RWPE2 (cell line): ENCODE results near the gene ANKS1B.

Source experiments
- ATAC-seq: fragments of 200-7000 bp; cut with Tn5 transposase; 3 replicates; pipeline ENCODE4 v1.9.1; 2021; ENCODE audit warnings: low read depth
- DNase-seq: peaks from one replicate; pipeline ENCODE4 v3.0.0-alpha.2; 2020; ENCODE audit warnings: low spot score
- H3K27ac ChIP-seq: fragments of 450-650 bp; 2 replicates; pipeline ENCODE4 v1.5.1; 2017; ENCODE audit warnings: mild to moderate bottlenecking; ENCODE audit not compliant: poor library complexity, severe bottlenecking
- H3K27me3 ChIP-seq: fragments of 250-450 bp; sonication (Bioruptor Pico); 2 replicates; pipeline ENCODE4 v1.5.1; 2021; ENCODE audit warnings: mild to moderate bottlenecking, moderate library complexity; ENCODE audit not compliant: insufficient read depth, poor library complexity, severe bottlenecking
- H3K36me3 ChIP-seq: fragments of 250-450 bp; sonication (Bioruptor Pico); 2 replicates; pipeline ENCODE4 v1.5.1; 2020; ENCODE audit warnings: low read depth, mild to moderate bottlenecking, moderate library complexity
- H3K4me1 ChIP-seq: fragments of 250-450 bp; sonication (Bioruptor Pico); 2 replicates; pipeline ENCODE4 v1.5.1; 2021; ENCODE audit warnings: mild to moderate bottlenecking, moderate library complexity; ENCODE audit not compliant: insufficient read depth, poor library complexity, severe bottlenecking
- H3K4me3 ChIP-seq: fragments of 250-450 bp; sonication (Bioruptor Pico); 2 replicates; pipeline ENCODE4 v1.5.1; 2021; ENCODE audit warnings: mild to moderate bottlenecking, moderate library complexity; ENCODE audit not compliant: severe bottlenecking
- H3K9me3 ChIP-seq: fragments of 250-450 bp; sonication (Bioruptor Pico); 2 replicates; pipeline ENCODE4 v1.5.1; 2021; ENCODE audit warnings: mild to moderate bottlenecking, moderate library complexity; ENCODE audit not compliant: severe bottlenecking
- CTCF ChIP-seq: fragments of 450-650 bp; IDR thresholded peaks from one replicate; pipeline ENCODE4 v1.5.1; 2017; ENCODE audit warnings: mild to moderate bottlenecking, moderate library complexity; ENCODE audit not compliant: poor library complexity, severe bottlenecking

ANKS1B gene

GRCh38 chr12:98916106-98916505, 1068.6 kb downstream of the ANKS1B start:
- no peak for TF ChIP-seq CTCF

DNA sequence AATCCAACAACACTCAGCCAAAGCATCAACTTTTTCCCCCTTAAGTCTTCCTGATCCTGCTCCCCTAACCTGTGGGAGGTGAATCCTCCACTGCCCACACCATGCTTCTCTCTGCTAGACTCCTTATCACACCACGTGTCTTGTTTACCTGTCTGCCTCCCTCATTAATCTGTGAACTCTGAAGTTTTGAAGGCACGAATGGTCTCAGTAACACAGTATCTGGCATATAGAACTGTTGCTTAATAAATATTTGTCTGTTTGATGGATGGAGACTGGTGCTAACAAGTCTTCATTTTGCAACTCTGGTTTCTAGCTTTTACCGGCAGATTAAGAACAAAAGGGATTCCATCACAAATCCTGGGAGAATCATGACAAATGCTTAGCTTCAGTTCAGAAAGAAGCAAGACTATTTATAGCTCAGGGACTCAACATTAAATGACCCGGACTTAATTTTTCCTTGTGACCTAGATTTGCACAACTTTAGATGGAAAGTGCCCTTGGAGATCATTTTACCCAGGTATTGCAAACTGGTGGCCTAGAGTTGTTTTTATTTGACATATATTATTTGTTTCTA, 1072.2 kb downstream of the ANKS1B start:
- no peaks in the 10 kb centered on the region for H3K4me1 ChIP-seq
- DNase-seq (no peak), ATAC-seq (no peak)
- no peaks in the 10 kb centered on the region for H3K9me3 ChIP-seq
- peaks cover 3% of the 10 kb centered on the region for H3K27me3 ChIP-seq
- H3K27ac ChIP-seq: no peak overlapping the region
- TF ChIP-seq CTCF: no peak
- H3K36me3 ChIP-seq: no peaks in the 10 kb centered on the region
- no peak overlapping the region for H3K4me3 ChIP-seq

More at GRCh38 chr12:98916106-98916505, 1068.6 kb downstream of the ANKS1B start:
- Histone ChIP-seq H3K36me3 (no peaks in the 10 kb centered on the region), H3K27ac (no peak overlapping the region), H3K4me1 (no peaks in the 10 kb centered on the region), H3K9me3 (no peaks in the 10 kb centered on the region), H3K4me3 (no peak overlapping the region), H3K27me3 (peaks cover 3% of the 10 kb centered on the region)
- ATAC-seq: peak; percentile 31; the same call in 1 of the 3 replicates
- no peak for DNase-seq

GRCh38 chr12:98911396-98911795, 1073.3 kb downstream of the ANKS1B start:
- Histone ChIP-seq H3K4me3 (no peak overlapping the region), H3K27me3 (peaks cover 3% of the 10 kb centered on the region), H3K36me3 (no peaks in the 10 kb centered on the region), H3K9me3 (no peaks in the 10 kb centered on the region), H3K27ac (no peak overlapping the region), H3K4me1 (no peaks in the 10 kb centered on the region)
- ATAC-seq (no peak), DNase-seq (no peak)
- no peak for TF ChIP-seq CTCF

DNA sequence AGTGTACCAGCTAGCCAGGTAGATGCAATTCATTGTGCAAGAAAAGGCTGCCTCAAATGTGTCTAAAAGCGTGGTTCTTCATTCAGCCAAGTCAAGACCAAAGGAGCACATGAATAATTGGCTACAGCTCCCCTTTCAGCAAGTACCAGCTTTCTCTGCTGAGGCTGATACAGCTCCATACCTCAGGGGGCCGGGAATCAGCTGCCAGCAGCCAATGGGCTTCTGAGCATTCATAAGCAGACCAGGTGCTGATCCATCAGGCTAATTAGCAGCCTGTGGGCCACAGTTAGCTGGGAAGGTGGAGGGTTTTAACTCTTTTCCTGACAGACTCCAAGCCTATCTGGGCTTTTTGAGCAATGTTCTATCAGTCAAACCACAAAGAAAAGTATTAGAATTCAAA, 1075.0 kb downstream of the ANKS1B start:
- H3K9me3 ChIP-seq: no peaks in the 10 kb centered on the region
- H3K4me1 ChIP-seq: no peaks in the 10 kb centered on the region
- DNase-seq (no peak), ATAC-seq (no peak)
- no peaks in the 10 kb centered on the region for H3K36me3 ChIP-seq
- no peak for TF ChIP-seq CTCF
- H3K27ac ChIP-seq: no peak overlapping the region
- H3K27me3 ChIP-seq: peaks cover 3% of the 10 kb centered on the region
- no peak overlapping the region for H3K4me3 ChIP-seq

DNA sequence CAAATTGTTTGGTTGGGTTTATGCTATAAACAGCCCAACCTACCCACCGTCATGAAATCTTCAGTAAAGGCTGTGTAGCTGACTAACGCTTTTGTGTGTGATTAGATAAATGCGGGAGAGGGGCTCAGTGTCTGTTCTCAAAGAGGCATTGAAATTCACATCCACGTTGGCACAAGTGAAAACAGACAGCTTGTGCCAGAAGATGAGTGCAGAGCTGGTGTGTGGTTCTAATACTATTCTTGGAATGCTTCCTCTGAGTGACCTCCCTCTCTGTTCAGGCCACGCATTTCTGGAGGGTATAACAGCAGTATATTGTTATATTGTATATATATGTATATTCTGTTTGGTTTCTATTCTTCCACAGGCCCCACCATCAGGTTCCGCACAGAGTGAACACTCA, 1075.9 kb downstream of the ANKS1B start:
- no peak for ATAC-seq
- Histone ChIP-seq H3K27me3 (peaks cover 3% of the 10 kb centered on the region), H3K9me3 (no peaks in the 10 kb centered on the region), H3K36me3 (no peaks in the 10 kb centered on the region), H3K4me1 (no peaks in the 10 kb centered on the region), H3K27ac (no peak overlapping the region), H3K4me3 (no peak overlapping the region)
- no peak for TF ChIP-seq CTCF
- no peak for DNase-seq
